GM19351 (cell line): Measurements from ENCODE around the gene NSUN2.
"Not testable (repeated sequence)": the region's sequence is repeated elsewhere in the genome, so short reads cannot be mapped to it uniquely, and the experiment has no call there.

Source experiments
- ATAC-seq: cut with Tn5 transposase; IDR thresholded peaks from one replicate; pipeline ENCODE4 v1.9.1; 2021; ENCODE audit warnings: mild to moderate bottlenecking, moderate library complexity; ENCODE audit not compliant: unreplicated experiment

The NSUN2 gene

DNA sequence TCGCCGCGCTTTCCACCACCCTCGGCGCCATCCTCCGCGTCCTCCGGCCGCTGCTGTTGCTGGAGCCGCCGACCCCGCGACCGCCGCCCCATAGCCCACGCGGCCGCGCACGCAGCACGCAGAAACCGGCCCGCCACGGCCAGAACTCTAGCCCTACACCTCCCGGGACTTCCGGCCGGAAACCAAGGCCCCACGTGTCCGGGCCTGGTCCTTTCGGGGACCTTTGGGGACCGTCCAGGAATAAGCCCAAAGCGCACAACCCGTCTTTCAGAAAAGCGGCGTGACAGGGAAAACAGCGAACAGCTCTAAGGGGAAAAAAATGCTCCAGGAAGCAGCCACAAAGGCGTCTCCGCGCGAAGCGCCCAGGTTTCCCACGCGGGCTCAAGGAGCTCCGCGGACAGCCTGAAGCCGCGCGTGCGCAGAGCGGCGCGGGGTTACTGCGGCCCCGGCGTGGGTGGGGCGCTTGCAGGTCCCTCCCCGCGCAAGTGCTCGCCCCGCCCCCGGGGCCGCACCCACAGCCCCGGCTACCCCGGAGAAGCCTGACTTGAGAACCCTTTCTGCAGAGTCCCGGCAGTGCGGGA lies at the start of gene NSUN2, which contains the start of gene SRD5A1:
Gene NSUN2 (minus strand): TSS at position 157 of the 581 bp plus-strand sequence. CDS start 65 bp downstream, at position 92.
Gene SRD5A1 (plus strand): TSS at position 553 of the 581 bp plus-strand sequence. CDS start 137 bp downstream, outside the sequence.
- peak; percentile 81 for ATAC-seq

DNA sequence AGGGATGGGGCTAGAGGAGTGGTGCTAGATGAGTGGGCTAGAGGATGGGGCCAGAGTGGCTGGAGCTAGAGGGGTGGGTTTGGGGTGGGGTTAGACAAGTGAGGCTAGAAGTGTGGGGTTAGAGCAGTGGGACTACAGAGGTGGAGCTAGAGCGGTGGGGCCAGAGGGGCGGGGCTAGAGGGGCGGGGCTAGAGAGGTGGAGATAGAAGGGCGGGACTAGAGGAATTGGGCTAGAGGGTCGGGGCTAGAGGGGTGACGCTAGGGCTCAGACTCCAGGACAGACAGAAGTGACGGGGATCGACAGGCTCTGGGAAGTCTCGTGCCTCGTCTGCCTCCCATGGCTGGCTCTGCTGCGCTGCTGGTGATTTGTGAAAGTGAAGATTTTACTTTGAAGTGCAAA lies 49.4 kb upstream of the NSUN2 start:
- ATAC-seq = no peak

DNA sequence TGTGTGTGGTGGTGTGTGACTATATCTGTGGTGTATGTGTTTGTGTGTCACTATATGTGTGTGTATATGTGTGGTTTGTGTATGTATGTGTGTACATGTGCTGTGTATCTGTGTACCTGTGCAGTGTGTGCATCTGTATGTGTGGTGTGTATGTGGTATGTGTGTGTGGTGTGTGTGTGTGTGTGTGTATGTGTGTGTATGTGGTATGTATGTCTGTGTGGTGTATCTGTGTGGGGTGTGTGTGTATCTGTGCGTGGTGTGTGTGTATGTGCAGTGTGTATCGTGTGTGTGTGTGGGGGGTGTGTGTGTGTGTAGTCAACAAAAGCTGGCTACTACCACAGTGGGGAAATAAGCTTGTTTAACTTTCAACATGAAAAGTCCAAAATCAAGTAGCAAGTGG lies 48.8 kb upstream of the NSUN2 start:
- ATAC-seq = no peak

DNA sequence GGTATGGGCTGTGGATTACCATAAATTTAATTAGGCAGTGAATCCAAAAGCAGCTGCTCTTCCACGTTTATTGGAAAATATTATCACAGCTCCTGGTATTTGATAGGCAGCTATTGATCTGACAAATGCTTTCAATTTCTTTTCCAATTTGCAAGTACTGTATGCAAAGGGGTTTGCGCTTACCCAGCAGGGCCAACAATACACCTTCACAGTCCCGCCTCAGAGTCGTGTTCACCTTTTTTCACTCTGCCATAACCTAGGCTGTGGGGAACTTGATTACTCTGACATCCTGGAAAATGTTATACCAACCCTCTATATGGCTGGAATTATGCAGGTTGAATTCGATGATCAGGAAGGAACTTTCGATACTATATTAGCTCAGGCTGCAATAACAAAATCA lies 48.1 kb upstream of the NSUN2 start:
- no peak for ATAC-seq

DNA sequence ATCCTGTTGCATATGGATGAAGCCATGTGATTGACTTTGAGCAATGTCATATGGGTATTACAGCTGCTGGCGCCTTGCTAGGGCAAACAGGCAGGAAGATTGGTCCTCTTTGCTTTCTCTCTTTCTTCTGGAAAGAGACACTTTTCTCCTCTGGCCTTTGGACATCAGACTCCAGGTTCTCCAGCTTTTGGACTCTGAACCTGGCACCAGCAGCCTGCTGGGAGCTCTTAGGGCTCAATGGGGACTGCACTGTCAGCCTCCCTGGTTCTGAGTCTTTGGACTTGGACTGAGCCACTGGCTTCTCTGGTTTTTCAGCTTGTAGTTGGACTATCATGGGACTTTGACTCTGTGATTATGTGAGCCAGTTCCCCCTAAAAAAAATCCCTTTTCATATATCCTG lies 45.5 kb upstream of the NSUN2 start:
- ATAC-seq = no peak

DNA sequence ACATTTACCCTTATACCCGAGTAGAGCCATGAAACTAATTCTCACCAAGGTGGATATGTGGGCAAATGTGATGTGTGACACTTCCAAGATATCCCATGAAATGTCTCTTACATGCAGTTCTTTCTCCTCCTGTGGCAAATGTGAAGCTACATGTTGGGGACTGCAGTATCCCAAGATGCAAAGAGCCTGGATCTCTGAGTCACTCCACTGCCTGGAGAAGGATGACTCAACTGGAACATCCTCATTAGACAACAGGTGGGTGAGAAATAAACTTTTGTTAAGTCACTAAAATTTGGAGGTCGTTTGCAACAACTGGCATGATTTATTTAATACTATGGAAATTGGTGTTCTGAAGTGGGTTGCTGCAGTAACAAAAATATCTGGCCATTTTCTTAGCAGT lies 43.9 kb upstream of the NSUN2 start:
- ATAC-seq = no peak

DNA sequence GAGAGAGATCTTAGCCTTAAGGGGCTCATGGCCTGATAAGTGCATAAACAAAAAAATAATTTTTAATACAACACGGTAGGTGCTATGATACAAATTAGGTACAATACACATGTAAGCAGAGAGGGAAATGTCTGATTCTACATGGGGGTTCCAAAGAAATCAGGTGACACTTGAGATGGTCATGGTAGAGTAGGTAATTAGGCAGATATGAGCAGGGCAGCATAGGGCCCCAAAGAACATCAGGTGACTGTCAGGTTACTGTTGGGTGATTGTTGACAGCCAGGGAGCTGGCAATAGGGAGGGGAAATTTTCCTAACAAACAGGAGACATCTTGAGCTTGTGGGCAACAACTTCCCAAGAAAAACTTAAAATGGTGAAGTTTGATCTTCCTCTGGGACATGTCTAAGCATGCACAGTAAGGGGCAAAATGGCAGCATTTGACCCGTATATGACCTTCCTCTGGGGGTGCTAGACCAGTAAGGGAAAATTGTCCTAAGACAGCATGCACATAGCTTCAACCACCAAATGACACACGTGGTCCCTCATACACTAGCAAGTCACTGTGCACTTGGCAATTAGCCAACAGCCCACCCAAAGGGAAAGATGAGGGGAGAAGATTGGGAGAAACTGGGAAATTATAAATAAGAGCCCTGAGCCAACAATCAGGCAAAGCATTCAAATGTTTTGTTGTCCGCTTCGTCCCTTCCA lies 43.1 kb upstream of the NSUN2 start:
- ATAC-seq = no peak

DNA sequence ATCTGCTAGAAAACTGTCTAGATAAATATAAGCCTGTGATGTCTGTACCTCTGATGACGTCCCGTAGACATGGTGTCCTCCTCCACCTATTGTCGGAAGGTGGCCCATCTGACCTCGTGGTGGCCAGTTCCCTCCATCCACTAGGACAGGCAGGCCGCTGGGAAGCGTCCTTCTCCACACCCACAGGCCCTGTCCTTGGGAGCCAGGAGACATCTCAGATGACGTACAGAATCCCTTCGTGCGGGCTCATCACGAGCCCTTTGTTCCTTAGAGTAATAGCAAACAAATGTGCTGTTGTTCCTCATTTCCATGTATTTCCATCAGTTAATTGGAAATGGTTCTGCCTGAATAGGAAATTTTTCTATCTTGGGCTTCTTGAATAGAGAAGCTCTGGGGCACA lies 42.0 kb upstream of the NSUN2 start:
- ATAC-seq = no peak

DNA sequence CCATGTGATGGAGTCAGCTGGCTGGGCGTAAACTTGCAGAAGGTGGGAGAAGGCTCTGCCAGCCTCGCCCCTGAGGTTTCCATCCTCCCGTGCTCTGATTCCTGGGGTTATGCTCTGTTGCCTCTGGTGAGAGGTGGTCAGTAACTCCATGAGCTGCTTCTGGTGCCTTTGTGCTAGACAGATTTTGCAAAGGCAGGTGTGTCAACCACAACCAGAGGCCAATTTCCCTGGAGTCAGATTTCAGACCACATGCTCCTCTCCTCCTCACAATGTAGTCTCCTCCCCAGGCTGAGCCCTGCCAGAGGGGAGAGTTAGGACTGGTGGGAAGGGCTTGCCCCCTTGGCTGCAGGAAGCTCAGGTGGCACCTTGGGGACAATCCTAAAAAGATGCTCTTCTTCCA lies 41.6 kb upstream of the NSUN2 start:
- ATAC-seq = no peak

DNA sequence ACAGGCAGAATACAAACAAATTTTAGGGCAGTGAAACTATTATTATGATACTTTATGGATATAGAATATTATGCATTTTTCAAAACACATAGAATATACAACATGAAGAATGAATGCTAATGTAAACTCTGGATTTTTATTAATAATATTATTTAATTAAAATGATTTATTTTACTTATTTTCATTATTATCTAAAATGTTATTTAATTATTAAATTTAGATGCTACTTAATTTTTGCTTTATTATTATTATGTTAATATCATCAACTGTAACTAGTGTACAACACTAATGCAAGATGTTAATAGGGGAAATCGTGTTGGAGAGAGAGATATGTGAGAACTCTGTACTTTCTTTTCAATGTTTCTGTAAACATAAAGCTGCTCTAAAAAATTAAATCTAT lies 41.1 kb upstream of the NSUN2 start:
- no peak for ATAC-seq

DNA sequence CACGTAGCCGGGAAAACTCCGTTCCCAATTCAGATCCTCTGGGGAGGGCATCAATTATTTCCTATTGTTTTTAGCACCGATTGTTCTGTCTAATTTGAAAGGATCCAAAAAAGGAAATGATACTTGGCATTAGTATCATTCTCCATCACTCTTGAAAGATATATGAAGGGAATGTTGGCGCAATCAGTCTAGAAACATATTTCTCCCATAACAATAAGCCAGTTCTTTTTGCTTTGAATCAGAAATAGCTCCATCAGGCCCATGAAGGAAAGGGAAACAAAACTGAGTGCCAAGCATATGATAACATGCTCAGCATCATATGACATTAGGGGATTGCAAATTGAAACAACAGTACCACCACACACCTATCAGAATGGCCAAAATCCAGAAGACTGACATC lies 40.2 kb upstream of the NSUN2 start:
- no peak for ATAC-seq

DNA sequence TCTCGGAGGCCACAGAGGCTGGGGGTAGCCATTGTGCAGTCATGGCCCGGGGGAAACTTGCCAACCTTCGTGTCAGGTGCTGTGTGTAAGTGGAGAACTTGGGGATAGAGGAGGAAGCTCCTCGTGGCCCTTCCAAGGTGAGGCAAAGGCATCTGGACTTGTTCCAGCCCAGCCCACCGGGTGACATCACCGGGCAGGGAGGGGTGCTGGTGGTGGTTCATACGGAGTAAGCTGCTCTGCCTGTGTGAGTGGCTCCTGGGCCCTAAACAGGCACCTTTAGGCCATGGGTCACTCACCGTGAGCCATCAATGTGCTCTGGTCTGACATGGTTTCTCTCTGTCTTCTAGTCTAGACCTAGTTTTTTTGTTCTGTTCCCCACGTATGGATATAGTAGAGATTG lies 35.9 kb upstream of the NSUN2 start:
- not testable (repeated sequence) for ATAC-seq

DNA sequence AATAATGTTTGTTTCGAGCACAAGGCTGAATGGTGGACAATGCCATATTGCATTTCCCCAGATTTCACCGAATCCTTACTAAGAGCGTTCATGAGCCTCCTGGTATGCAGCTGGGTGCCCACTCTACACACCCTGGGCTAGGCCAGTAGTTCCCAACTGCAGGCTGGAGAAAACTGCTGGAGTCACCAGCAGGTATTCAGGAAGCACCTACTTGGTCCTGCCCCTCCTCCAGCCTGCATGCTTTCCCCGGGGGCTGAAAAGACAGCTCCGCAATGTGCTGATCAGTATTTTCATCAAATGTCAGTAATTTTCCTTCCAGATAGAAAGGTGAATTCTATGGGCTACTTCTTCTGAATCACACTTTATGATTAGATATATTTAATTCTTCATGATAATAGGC lies 34.8 kb upstream of the NSUN2 start:
- no peak for ATAC-seq

DNA sequence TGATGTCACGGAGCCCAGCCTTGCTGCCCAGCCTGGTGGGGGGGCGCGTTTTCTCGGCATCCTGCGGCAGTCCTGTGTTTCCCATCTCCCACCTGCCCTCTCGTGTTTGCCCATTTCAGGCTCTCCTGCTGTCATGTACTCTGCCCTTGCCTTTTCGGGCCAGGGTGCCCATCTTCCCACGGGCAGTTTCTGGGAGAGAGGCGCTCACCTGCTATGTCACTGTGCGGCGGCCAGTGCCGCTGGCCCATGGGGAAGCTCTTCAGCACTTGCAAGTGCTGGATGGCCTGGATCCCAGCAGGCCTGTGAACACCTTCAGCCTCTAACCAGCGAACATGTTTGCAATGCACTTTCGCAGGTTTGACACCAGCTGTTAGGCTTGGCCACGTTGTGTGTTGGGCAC lies 33.9 kb upstream of the NSUN2 start:
- no peak for ATAC-seq

DNA sequence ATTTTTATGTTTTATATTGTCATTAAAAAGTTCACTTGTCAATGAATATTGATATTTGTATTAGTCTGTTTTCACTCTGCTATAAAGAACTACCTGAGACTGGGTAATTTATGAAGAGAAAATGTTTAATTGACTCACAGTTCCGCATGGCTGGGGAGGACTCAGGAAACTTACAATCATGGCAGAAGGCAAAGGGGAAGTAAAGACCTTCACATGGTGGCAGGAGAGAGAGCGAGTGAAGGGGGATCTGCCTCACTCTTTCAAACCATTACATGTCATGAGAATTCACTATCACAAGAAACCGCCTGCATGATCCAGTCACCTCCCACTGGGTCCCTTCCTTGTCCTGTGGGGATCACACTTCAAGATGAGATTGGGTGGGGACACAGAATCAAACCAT lies 27.8 kb upstream of the NSUN2 start:
- ATAC-seq = peak; percentile 61

DNA sequence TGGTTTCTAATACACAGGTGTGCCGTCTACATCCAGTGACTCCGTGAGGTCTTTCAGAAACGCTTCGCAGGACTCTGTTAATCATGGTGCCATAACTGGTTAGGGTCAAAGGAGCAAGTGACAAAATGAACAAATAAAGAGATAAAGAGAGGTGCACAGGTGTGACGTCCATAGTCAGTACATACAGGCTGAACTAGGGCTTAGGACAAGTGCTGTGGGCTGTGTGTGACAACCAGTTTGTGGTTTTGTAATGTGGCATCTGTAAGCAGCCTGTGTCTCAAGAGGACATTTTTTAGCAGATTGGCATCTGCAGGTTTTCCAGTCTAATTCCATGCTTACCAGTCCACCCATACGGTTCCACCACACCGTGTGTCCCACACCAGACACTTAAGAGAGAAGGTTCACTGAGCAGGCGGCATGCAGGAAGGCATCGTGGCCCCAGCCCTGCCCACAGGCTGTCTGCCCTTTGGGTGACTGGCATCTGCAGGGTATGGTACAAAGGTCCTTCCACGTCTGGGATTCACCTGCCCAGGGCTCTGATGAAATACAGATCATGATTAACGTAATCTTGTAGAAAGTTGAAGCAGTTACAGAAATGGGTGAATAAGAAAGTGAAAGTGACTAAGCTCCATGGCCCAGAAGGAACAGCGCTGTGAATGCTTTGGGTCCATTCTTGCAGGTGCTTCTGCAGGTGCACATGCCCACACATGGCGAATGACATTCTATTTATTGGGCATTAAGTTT lies 27.3 kb upstream of the NSUN2 start:
- peak; percentile 86 for ATAC-seq

DNA sequence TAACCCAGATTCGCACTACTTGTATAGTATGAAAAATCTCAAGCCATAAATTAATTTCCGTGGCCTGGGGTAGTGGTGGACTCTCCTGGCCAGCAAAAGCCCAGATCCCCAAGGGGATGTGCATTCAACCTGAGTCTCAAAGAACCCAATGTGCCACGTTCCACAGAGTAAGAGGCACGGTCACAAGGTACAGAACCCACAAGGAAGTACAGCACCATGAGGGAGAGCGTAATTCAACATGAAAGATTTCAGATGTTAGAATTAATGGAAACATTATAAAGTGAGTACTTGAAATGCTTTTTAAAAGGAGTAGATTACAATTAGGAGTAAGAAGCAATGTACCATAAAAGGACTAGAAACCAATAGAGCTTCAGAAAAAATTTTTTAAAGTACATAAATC lies 23.8 kb upstream of the NSUN2 start:
- ATAC-seq = no peak

DNA sequence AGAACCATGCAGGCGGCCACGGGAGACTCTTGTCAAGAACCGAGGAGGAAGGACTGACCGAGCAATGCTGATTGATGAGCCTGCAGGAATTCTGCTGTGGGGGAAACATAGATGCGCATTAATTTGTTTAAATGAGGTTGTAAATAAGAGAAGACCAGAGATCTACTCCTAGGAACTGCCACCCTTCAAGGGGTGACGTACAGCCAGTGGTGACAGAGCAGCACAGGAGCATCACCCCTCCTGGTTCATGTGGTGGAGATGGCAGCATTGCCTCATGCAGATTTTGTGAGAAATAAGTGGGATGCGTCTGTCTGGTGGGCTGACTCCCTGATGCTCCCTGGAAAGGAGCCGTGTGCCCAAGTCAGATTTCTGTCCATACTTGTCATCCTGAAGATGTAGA lies 22.6 kb upstream of the NSUN2 start:
- no peak for ATAC-seq

DNA sequence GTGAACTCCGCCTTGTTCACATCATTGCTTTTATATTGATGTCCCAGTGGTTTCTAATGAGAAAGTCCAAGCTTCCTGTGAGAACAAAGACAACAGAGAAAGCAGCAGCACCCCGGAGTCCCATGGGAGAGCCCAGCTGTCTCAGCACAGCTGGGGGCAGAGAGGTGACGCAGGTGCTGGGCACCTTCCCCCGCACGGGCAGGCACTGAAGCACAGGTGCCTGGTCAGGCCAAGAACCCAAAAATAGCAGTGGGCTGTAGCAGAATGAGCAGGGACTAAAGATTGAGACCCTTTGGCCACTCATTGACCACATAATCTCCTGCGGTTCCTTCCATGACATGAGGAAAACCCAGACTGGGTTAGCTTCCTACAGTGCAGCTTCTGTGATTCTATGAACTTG lies 19.2 kb upstream of the NSUN2 start:
- peak; percentile 90 for ATAC-seq

DNA sequence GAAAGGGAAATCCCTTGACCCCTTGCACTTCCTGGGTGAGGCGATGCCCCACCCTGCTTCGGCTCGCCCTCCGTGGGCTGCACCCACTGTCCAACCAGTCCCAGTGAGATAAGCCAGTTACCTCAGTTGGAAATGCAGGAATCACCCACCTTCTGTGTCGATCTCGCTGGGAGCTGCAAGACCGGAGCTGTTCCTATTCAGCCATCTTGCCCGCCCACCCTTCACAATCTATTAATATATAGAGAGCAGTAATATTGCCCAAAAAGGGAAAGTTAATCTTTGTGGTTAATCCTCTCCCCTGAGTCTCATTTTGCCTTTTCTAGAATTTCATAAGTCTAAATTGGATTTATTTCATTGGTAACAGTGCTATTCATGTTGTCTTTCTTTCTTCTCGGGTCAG lies 16.8 kb upstream of the NSUN2 start:
- ATAC-seq = no peak

DNA sequence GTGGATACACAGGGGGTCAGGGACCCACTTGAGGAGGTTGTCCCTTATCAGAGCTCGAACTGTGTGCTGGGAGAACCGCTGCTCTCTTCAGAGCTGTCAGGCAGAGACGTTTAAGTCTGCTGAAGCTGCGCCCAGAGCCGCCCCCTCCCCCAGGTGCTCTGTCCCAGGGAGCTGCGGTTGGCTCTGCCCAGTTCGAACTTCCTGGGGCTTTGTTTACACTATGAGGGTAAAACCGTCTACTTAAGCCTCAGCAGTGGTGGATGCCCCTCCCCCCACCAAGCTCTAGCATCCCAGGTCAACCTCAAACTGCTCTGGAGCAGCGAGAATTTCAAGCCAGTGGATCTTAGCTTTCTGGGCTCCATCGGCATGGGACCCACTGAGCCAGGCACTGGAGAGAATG lies 16.3 kb upstream of the NSUN2 start:
- no peak for ATAC-seq
